Endothelial cell of umbilical vein (primary cell): Measurements from ENCODE around the gene SNN. TPM values are rescaled to one million over a fixed set of nuclear protein-coding genes. Genes with fewer than 3 reads are reported as not detected.

Source experiments
- BruUV-seq: library from RNA; stranded (reverse); fragments of 400-500 nt; replicated peaks from 2 replicates; lab custom pipeline; 2021; lab: Mats Ljungman, UMichigan
- CTCF ChIA-PET: fragments of 300-600, 350-600 bp; sonication (Branson Sonifier 250); formaldehyde crosslinking; loops from one replicate; lab custom pipeline; 2021; ENCODE audit warnings: antibody characterized with exemption, inconsistent platforms; lab: Charles Lee
- POLR2A ChIA-PET: fragments of 300-600, 350-600 bp; sonication (Branson Sonifier 250); formaldehyde crosslinking; loops from one replicate; lab custom pipeline; 2021; ENCODE audit warnings: antibody characterized with exemption, inconsistent platforms; lab: Charles Lee
- DNase-seq: peaks from one replicate; pipeline ENCODE4 v3.0.0-alpha.2; 2011; ENCODE audit warnings: low read depth, low spot score
- FAIRE-seq: peaks from 2 replicates; lab custom pipeline; 2011; peaks lifted over from hg19 to GRCh38; lab: Jason Lieb, UNC
- H2AFZ ChIP-seq: 2 replicates; pipeline ENCODE4 v1.6.0; 2012; ENCODE audit warnings: low read depth, low read length, control low read depth, inconsistent platforms
- H3K27ac ChIP-seq: 2 replicates; pipeline ENCODE4 v1.5.1; 2011; ENCODE audit warnings: low read depth, mild to moderate bottlenecking, control low read depth, low read length, moderate library complexity; ENCODE audit not compliant: insufficient read depth
- H3K27me3 ChIP-seq, 2 experiments: 2 replicates each; pipeline versions ENCODE4 v1.6.0 to v1.6.1; 2011; ENCODE audit warnings: low read length in 2 of 2, mixed read lengths in 1 of 2; ENCODE audit not compliant: control insufficient read depth in 2 of 2, insufficient read depth in 2 of 2
- H3K36me3 ChIP-seq, 2 experiments: 2 replicates in 1 of 2; 3 replicates in 1 of 2; pipeline ENCODE4 v1.5.1; 2011; ENCODE audit warnings: low read length in 2 of 2, mild to moderate bottlenecking in 1 of 2, moderate library complexity in 1 of 2; ENCODE audit not compliant: control insufficient read depth in 2 of 2, insufficient read depth in 2 of 2; ENCODE audit errors: extremely low read depth in 1 of 2
- H3K4me1 ChIP-seq: 3 replicates; pipeline ENCODE4 v1.5.1; 2011; ENCODE audit warnings: mild to moderate bottlenecking, low read length; ENCODE audit not compliant: control insufficient read depth, insufficient read depth; ENCODE audit errors: extremely low read depth
- H3K4me2 ChIP-seq: 2 replicates; pipeline ENCODE4 v1.6.1; 2011; ENCODE audit warnings: low read length, control low read depth, mixed read lengths; ENCODE audit not compliant: insufficient read depth
- H3K4me3 ChIP-seq, 3 experiments: fragments of 200-600 bp in 1 of 3; sonication (generic), shearing (Covaris generic) in 1 of 3; replicated peaks in 1 of 3; 2 replicates each; pipeline ENCODE4 v1.5.1; 2011 to 2016; ENCODE audit warnings: control low read depth in 3 of 3, low read length in 3 of 3, mild to moderate bottlenecking in 2 of 3, inconsistent platforms in 1 of 3, low read depth in 1 of 3, moderate library complexity in 1 of 3; ENCODE audit not compliant: insufficient read depth in 1 of 3
- H3K79me2 ChIP-seq: 2 replicates; pipeline ENCODE4 v1.6.0; 2012; ENCODE audit warnings: low read length, inconsistent platforms; ENCODE audit not compliant: control insufficient read depth, insufficient read depth
- H3K9ac ChIP-seq: replicated peaks from 2 replicates; pipeline ENCODE3; 2011; ENCODE audit warnings: low read length, control low read depth; ENCODE audit not compliant: insufficient read depth; ENCODE audit errors: extremely low read depth
- H3K9me1 ChIP-seq: replicated peaks from 3 replicates; pipeline ENCODE4 v1.6.0; 2011; ENCODE audit warnings: mild to moderate bottlenecking, low read length; ENCODE audit not compliant: control insufficient read depth, insufficient read depth; ENCODE audit errors: extremely low read depth
- H3K9me3 ChIP-seq: replicated peaks from 2 replicates; pipeline ENCODE4 v1.5.1; 2012; ENCODE audit warnings: low read length, inconsistent platforms; ENCODE audit not compliant: control insufficient read depth, insufficient read depth
- H4K20me1 ChIP-seq: replicated peaks from 2 replicates; pipeline ENCODE3; 2011; ENCODE audit warnings: mild to moderate bottlenecking, low read length; ENCODE audit not compliant: control insufficient read depth, insufficient read depth; ENCODE audit errors: extremely low read depth
- CTCF ChIP-seq, 2 donors: IDR thresholded peaks; 1 replicate in 1 of 2; 2 replicates in 1 of 2; pipeline ENCODE4 v1.5.1; 2011; ENCODE audit warnings: low read length in 2 of 2, mild to moderate bottlenecking in 2 of 2, moderate library complexity in 2 of 2, control low read depth in 1 of 2, inconsistent platforms in 1 of 2, low read depth in 1 of 2; ENCODE audit not compliant: insufficient read depth in 1 of 2; ENCODE audit errors: extremely low read depth in 1 of 2
- EZH2 ChIP-seq: IDR thresholded peaks from 2 replicates; pipeline ENCODE4 v1.6.1; 2012; ENCODE audit warnings: borderline replicate concordance, low read depth, mild to moderate bottlenecking, moderate library complexity, low read length, inconsistent platforms; ENCODE audit not compliant: severe bottlenecking
- FOS ChIP-seq: IDR thresholded peaks from 2 replicates; pipeline ENCODE4 v1.6.1; 2011; ENCODE audit warnings: mild to moderate bottlenecking, low read length, moderate library complexity, borderline replicate concordance; ENCODE audit not compliant: insufficient read depth
- GATA2 ChIP-seq: IDR thresholded peaks from 2 replicates; pipeline ENCODE4 v1.7.0; 2011; ENCODE audit warnings: low read depth, mild to moderate bottlenecking, moderate library complexity, mixed read lengths, low read length; ENCODE audit not compliant: insufficient read length, insufficient read depth
- JUN ChIP-seq: IDR thresholded peaks from 2 replicates; pipeline ENCODE4 v1.6.1; 2011; ENCODE audit warnings: borderline replicate concordance, low read depth; ENCODE audit not compliant: insufficient read length, insufficient read depth
- MAX ChIP-seq: IDR thresholded peaks from 2 replicates; pipeline ENCODE4 v1.6.1; 2011; ENCODE audit not compliant: insufficient read depth, insufficient read length
- MYC ChIP-seq: IDR thresholded peaks from one replicate; pipeline ENCODE4 v1.6.1; 2011; ENCODE audit warnings: mild to moderate bottlenecking, low read depth, low read length
- POLR2A ChIP-seq: IDR thresholded peaks from 2 replicates; pipeline ENCODE4 v1.6.1; 2012; ENCODE audit warnings: low read depth, mild to moderate bottlenecking, control low read depth, low read length
- POLR2AphosphoS5 ChIP-seq: IDR thresholded peaks from 2 replicates; pipeline ENCODE4 v1.6.1; 2012; ENCODE audit warnings: low read depth, mild to moderate bottlenecking, control low read depth, low read length, moderate library complexity; ENCODE audit not compliant: insufficient read depth
- dilution Hi-C: fragments of 300-500 bp; cut with MboI; formaldehyde crosslinking; loops from one replicate; pipeline ENCODE4 v1.15.0; 2019; ENCODE audit warnings: low sequenced_read_pairs; ENCODE audit not compliant: extremely low pct_ligation_motif_present
- intact Hi-C: fragments of 100-400 bp; cut with micrococcal nuclease; formaldehyde crosslinking; loops from one replicate; pipeline ENCODE4 v1.10.0; 2022
- polyA plus RNA-seq, 4 experiments: library from polyadenylated mRNA; depleted of rRNA in 3 of 4; stranded (reverse) in 3 of 4; unstranded in 1 of 4; fragments of >200 nt; gene quantifications; 2 replicates each; pipeline versions ENCODE4 v1.2.1 to v1.2.3, GENCODE V29; 2011 to 2012; ENCODE audit warnings: missing spikeins in 1 of 4
- total RNA-seq: library from RNA; stranded (reverse); gene quantifications from 2 replicates; pipeline ENCODE4 v1.2.3, GENCODE V29; 2021

SNN gene
- total and polyA plus RNA-seq, 2 donors (not counting 3 experiments of a cell fraction or from before 2014, with no cell fraction given) = 17.7 to 24.1 TPM

GRCh38 chr16:11630046-11630767 is 38.0 kb upstream of the SNN start:
- CTCF ChIA-PET = interaction anchor here (1.0 to 1.3 kb wide), 6 partner anchors 10 to 438 kb away, joined by 3 to 7 read pairs (median 3); partner anchors contain the start of gene LITAF
- intact Hi-C loops = no loop called here
- POLR2A ChIA-PET = interaction anchor here (0.6 to 0.7 kb wide), 2 partner anchors 18 to 105 kb away, joined by 4 to 5 read pairs; no protein-coding TSS in a partner anchor

More at GRCh38 chr16:11630046-11630767, 38.0 kb upstream of the SNN start:
- H3K27ac ChIP-seq = no peak overlapping the region
- dilution Hi-C loops = no loop called here
- no peaks in the 10 kb centered on the region for H3K27me3 ChIP-seq
- no peak overlapping the region for H3K4me3 ChIP-seq
- H3K4me2 ChIP-seq = no peak overlapping the region
- H3K4me1 ChIP-seq = no peaks in the 10 kb centered on the region
- FAIRE-seq (no peak), DNase-seq (no peak)
- H4K20me1 ChIP-seq = no peaks in the 10 kb centered on the region
- no peak for TF ChIP-seq MYC
- no peak for TF ChIP-seq POLR2AphosphoS5
- TF ChIP-seq FOS = no peak
- TF ChIP-seq GATA2 = no peak
- no peak for TF ChIP-seq JUN
- TF ChIP-seq CTCF (IDR thresholded peaks at IDR 0.05; ENCODE audit: extremely low read depth in 1 of 2, insufficient read depth in 1 of 2, low read depth in 1 of 2, low read length in 2 of 2) = no peak
- TF ChIP-seq POLR2A = no peak
- TF ChIP-seq EZH2 = no peak
- TF ChIP-seq MAX = no peak
- H3K9ac ChIP-seq = no peak overlapping the region
- no peaks in the 10 kb centered on the region for H3K36me3 ChIP-seq
- no peaks in the 10 kb centered on the region for H3K9me1 ChIP-seq
- BruUV-seq = no TSS peak
- H2AFZ ChIP-seq = no peak overlapping the region
- no peaks in the 10 kb centered on the region for H3K9me3 ChIP-seq
- no peaks in the 10 kb centered on the region for H3K79me2 ChIP-seq
